ENCODE results near the gene RAD9A. TPM values are rescaled to one million over a fixed set of nuclear protein-coding genes. Genes with fewer than 3 reads are reported as not detected.
A peak's percentile ranks its signal among the peaks of the same experiment; 100 is the strongest.

The RAD9A gene
- total and polyA plus RNA-seq, 9 of the 15 experiments (the other 6 are each of a cell fraction or from before 2014, with no cell fraction given) = 1.4 to 41.2 (median 16.1) TPM

GRCh38 chr11:67412495-67413179 is 20.9 kb downstream of the RAD9A start:
- in situ Hi-C loops (cut with MboI) (no loop called here), intact Hi-C loops (cut with micrococcal nuclease) (no loop called here)
- Histone ChIP-seq H3K27me3 (ENCODE audit: control insufficient read depth in 2 of 2, insufficient read depth in 2 of 2, low read length in 2 of 2) (no peaks in the 10 kb centered on the region), H3K4me1 (replicated peaks in 1 of 2; ENCODE audit: control insufficient read depth in 2 of 2, insufficient read depth in 2 of 2, low read length in 2 of 2) (peaks cover 21 to 63% of the 10 kb centered on the region in 2 experiments), H4K20me1 (replicated peaks; ENCODE audit: control insufficient read depth, insufficient read depth, low read length) (no peaks in the 10 kb centered on the region; the same call in 1 of the 2 replicates), H3K36me3 (ENCODE audit: control insufficient read depth, insufficient read depth, low read length) (no peaks in the 10 kb centered on the region), H3K9me1 (ENCODE audit: control insufficient read depth, insufficient read depth, low read length) (no peaks in the 10 kb centered on the region), H3K79me2 (ENCODE audit: control insufficient read depth, insufficient read depth, low read length) (no peaks in the 10 kb centered on the region), H3K4me2 (ENCODE audit: insufficient read depth, low read length) (0 out of 2 replicates have a peak overlapping the region, but pooled peaks have one; percentile 25), H3K27ac (ENCODE audit: extremely low read depth, low read depth, low read length) (no peak overlapping the region), H3K9me3 (replicated peaks; ENCODE audit: control insufficient read depth, insufficient read depth, low read depth, low read length) (no peaks in the 10 kb centered on the region), H2AFZ (ENCODE audit: low read depth, low read length) (peak overlapping the region; percentile 32; the same call in 1 of the 2 replicates), H3K4me3 (no peak overlapping the region), H3K9ac (ENCODE audit: insufficient read depth in 1 of 2, low read depth in 2 of 2, low read length in 2 of 2) (peak overlapping the region in 1 of 2 experiments; percentile 68; a peak in 2 of 4 replicates)
- ChIA-PET POLR2A (interaction anchor here (0.6 to 3.0 kb wide), 8 partner anchors 8 to 49 kb away, joined by 3 to 19 read pairs (median 4); partner anchors contain the start of genes PPP1CA and RPS6KB2), CTCF (ENCODE audit: low intra/inter-chr PET ratio) (no interaction called here)
- ATAC-seq (no peak), DNase-seq (ENCODE audit: extremely low read depth in 1 of 4, low spot score in 3 of 4) (no peak), FAIRE-seq (no peak)
- TF ChIP-seq KLF16 (IDR thresholded peaks at IDR 0.05) (no peak), YY1 (IDR thresholded peaks at IDR 0.05; ENCODE audit: borderline replicate concordance in 1 of 3, control insufficient read depth in 1 of 3, extremely low read depth in 1 of 3, insufficient read depth in 3 of 3, insufficient read length in 1 of 3, insufficient replicate concordance in 2 of 3, low read depth in 1 of 3, low read length in 2 of 3) (no peak), SREBF1 (IDR thresholded peaks at IDR 0.05; ENCODE audit: borderline replicate concordance, low read depth, low read length) (no peak), ZNF764 (CRISPR knock-in tag; IDR thresholded peaks at IDR 0.05; ENCODE audit: low read depth) (no peak), ZNF507 (tag; conservative IDR thresholded peaks at IDR 0.05) (no peak), CBX2 (IDR thresholded peaks at IDR 0.05; ENCODE audit: insufficient read depth, low read length, poor library complexity, severe bottlenecking) (no peak), ARID1B (IDR thresholded peaks at IDR 0.05) (no peak), GTF2F1 (IDR thresholded peaks at IDR 0.05; ENCODE audit: low read depth, low read length) (no peak), THRAP3 (IDR thresholded peaks at IDR 0.05; ENCODE audit: borderline replicate concordance) (no peak), ZZZ3 (IDR thresholded peaks at IDR 0.05) (no peak), ZFX (CRISPR knock-in tag; IDR thresholded peaks at IDR 0.05) (no peak), ZNF445 (CRISPR knock-in tag; IDR thresholded peaks at IDR 0.05; ENCODE audit: low read depth) (no peak)
- TF ChIP-seq, protein P1, sequence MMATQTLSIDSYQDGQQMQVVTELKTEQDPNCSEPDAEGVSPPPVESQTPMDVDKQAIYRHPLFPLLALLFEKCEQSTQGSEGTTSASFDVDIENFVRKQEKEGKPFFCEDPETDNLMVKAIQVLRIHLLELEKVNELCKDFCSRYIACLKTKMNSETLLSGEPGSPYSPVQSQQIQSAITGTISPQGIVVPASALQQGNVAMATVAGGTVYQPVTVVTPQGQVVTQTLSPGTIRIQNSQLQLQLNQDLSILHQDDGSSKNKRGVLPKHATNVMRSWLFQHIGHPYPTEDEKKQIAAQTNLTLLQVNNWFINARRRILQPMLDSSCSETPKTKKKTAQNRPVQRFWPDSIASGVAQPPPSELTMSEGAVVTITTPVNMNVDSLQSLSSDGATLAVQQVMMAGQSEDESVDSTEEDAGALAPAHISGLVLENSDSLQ (IDR thresholded peaks at IDR 0.05) = no peak
- BruUV-seq (replicated peaks) = no TSS peak
- WGBS (ENCODE audit: insufficient coverage, low coverage, missing lambda C conversion rate) = 43% methylated on average over 9 of the region's 9 CpGs
